Neural progenitor cell (in vitro differentiated cells): ENCODE data around the gene JCAD.

Source experiments
- CTCF ChIP-seq: fragments of 200-600 bp; sonication (generic); IDR thresholded peaks from 2 replicates; pipeline ENCODE4 v1.5.1; 2017; ENCODE audit warnings: antibody characterized with exemption, mild to moderate bottlenecking
- EZH2phosphoT487 ChIP-seq: fragments of 200-600 bp; sonication (generic); IDR thresholded peaks from 2 replicates; pipeline ENCODE4 v1.6.1; 2017; ENCODE audit warnings: antibody characterized with exemption

- TF ChIP-seq CTCF = no peak
- TF ChIP-seq EZH2phosphoT487 = no peak
Observed at GRCh38 chr10:29993319-29993915, 66.0 kb downstream of the JCAD start.
